Measurements from ENCODE around the gene POMT2. TPM values are rescaled to one million over a fixed set of nuclear protein-coding genes. Genes with fewer than 3 reads are reported as not detected.

The POMT2 gene
- total RNA-seq, 2 experiments from 2014 or later = 10.5 to 16.1 TPM

DNA sequence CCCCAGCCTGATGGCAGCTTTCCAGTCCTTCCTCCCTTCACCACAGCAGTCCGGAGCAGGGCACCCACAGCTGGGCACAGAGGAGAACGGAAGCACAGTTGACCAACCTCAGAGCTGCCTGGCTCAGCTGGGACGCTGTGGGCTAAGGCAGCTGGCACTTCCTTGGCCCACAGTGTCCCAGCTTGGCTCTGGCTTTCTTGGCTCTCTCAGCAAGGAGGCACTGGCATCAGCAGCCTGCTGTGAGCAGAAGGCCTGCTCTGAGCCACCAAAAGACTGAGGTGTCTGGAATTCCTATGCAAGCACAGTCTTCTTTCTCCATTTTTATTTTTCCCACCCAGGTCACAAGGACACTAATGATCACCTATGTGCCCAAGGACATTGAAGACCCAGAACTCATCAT is 82.3 kb downstream of the POMT2 start:
- H3K27me3 Mint-ChIP-seq = peaks cover 2% of the 10 kb centered on the region
- POLR2A ChIA-PET = no interaction called here
- no peaks in the 10 kb centered on the region for H3K9me3 Mint-ChIP-seq
- no peak overlapping the region for H3K27ac Mint-ChIP-seq
- no peak overlapping the region for H3K4me3 Mint-ChIP-seq
- H3K36me3 Mint-ChIP-seq (ENCODE audit: low read depth) = no peaks in the 10 kb centered on the region
- CTCF ChIA-PET = interaction anchor here (1.1 kb wide), 1 partner anchor 25 kb away, joined by 3 read pairs; no protein-coding TSS in a partner anchor
- no peak for DNase-seq
- H3K4me1 Mint-ChIP-seq = no peaks in the 10 kb centered on the region

DNA sequence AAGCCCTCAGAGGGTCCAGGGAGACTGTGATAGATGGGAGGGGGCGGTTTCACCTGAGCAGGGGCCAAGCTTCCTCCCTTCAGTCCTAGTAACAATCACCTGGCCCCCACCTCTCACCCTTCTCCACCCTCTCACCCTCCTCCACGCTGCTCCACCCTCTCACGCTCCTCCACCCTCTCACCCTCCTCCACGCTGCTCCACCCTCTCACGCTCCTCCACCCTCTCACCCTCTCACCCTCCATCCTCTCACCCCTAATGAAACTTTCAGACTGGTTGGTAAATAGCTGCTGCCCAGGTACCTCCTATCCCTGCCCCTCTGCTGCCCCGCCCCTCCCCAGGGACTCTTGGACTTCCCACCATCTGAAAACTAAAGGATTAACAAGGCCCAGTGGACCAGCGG is 83.9 kb downstream of the POMT2 start:
- H3K4me1 Mint-ChIP-seq = no peaks in the 10 kb centered on the region
- no peaks in the 10 kb centered on the region for H3K9me3 Mint-ChIP-seq
- no peaks in the 10 kb centered on the region for H3K27me3 Mint-ChIP-seq
- no peak for DNase-seq
- ChIA-PET POLR2A (no interaction called here), CTCF (no interaction called here)
- no peak overlapping the region for H3K4me3 Mint-ChIP-seq
- H3K27ac Mint-ChIP-seq = no peak overlapping the region
- H3K36me3 Mint-ChIP-seq (ENCODE audit: low read depth) = no peaks in the 10 kb centered on the region

DNA sequence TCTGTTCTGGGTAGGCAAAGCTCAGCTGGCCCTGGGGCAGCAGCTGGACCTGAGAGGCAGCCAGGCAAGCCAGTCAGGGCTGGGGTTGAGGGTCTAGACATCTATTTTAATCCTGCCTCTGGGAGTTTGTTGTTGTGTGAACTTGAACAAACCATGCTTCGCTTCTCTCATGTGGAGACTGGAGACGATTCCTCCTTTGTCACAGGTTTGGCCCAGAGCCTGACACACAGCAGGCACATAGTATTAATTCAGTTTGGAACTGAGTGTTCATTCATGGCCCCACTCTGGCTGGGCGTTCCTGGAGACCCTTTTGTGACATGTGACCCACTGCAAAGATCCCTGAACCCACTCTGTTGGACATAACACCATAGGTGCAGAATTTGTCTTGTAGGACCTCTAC is 89.0 kb downstream of the POMT2 start:
- Mint-ChIP-seq H3K27ac (no peak overlapping the region), H3K27me3 (no peaks in the 10 kb centered on the region), H3K36me3 (ENCODE audit: low read depth) (no peaks in the 10 kb centered on the region), H3K4me1 (no peaks in the 10 kb centered on the region), H3K4me3 (no peak overlapping the region), H3K9me3 (no peaks in the 10 kb centered on the region)
- ChIA-PET POLR2A (no interaction called here), CTCF (no interaction called here)
- DNase-seq = no peak

DNA sequence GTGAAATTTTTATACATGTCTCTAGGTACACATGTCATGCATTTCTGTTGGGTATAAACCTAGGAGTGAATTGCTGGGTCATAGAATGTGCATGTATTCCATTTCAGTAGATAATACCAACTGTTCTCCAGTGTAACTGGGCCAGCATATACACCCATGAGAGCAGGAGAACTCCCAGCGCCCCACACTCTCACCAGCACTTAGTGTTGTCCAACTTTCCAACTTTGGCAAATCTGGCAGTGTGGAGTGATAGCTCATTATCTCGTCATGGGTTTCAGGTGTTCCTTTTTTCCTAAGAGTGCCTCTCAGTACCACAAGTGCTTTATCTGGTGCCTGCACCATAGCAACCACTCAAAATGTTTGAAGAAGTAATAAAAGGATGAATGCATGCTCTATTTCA is 89.8 kb downstream of the POMT2 start:
- DNase-seq = no peak
- ChIA-PET POLR2A (no interaction called here), CTCF (no interaction called here)
- Mint-ChIP-seq H3K36me3 (ENCODE audit: low read depth) (no peaks in the 10 kb centered on the region), H3K27me3 (no peaks in the 10 kb centered on the region), H3K27ac (no peak overlapping the region), H3K9me3 (no peaks in the 10 kb centered on the region), H3K4me3 (no peak overlapping the region), H3K4me1 (no peaks in the 10 kb centered on the region)

DNA sequence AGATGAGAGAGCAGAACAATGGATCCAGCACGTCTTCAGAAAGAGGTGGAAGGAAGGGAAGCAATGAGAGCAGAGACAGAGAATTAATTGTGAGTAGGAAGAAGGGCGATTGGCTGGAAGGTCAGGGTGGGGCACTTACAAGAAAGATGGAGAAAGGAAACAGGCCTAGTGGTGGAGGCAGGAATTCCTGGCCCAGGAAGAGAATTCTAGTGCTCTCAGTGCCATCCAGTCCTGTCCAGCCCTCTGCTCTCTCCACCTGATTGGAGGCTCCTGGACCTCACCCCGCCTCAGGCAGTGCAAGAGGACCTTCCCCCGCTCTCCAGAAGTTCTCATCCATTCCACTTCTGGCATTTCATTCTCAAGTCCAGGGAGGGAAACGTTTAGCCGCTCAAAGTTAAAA is 92.6 kb downstream of the POMT2 start:
- Mint-ChIP-seq H3K27ac (no peak overlapping the region), H3K36me3 (ENCODE audit: low read depth) (no peaks in the 10 kb centered on the region), H3K9me3 (no peaks in the 10 kb centered on the region), H3K4me1 (no peaks in the 10 kb centered on the region), H3K27me3 (no peaks in the 10 kb centered on the region), H3K4me3 (no peak overlapping the region)
- CTCF ChIA-PET = no interaction called here
- no peak for DNase-seq
- POLR2A ChIA-PET = no interaction called here

DNA sequence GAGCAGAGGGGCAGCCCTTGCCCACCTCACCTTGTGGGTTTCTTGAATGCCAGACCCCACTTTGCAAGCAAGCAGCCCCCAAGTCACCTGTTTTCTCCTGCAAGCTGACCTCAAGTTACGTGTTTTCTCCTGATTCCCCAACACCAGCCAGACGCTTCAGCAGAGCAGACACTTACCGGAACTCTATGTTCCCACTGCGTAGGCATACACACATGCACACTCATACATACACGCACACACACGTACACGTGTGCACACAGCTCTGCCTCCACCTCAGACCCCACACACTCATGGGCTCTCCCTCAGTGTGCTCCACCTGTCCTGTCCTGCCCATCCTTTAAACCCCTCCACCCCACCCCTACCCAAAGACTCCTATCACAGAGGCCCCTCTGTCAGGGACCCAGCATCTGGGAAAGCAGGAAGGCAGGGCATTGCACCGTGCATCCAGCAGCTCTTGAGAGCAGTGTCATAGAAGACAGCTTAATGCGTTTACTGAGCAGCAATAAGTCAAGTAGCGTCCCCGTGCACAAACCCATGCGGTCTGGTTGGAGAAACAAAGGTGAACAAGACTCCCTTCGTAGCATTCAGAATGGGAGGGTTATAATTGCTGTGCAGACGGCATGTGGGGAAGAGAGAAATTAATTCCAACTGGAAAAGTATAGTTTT is 94.7 kb downstream of the POMT2 start:
- Mint-ChIP-seq H3K27ac (no peak overlapping the region), H3K36me3 (ENCODE audit: low read depth) (no peaks in the 10 kb centered on the region), H3K27me3 (no peaks in the 10 kb centered on the region), H3K4me1 (no peaks in the 10 kb centered on the region), H3K9me3 (no peaks in the 10 kb centered on the region), H3K4me3 (no peak overlapping the region)
- DNase-seq = no peak
- ChIA-PET CTCF (no interaction called here), POLR2A (no interaction called here)

DNA sequence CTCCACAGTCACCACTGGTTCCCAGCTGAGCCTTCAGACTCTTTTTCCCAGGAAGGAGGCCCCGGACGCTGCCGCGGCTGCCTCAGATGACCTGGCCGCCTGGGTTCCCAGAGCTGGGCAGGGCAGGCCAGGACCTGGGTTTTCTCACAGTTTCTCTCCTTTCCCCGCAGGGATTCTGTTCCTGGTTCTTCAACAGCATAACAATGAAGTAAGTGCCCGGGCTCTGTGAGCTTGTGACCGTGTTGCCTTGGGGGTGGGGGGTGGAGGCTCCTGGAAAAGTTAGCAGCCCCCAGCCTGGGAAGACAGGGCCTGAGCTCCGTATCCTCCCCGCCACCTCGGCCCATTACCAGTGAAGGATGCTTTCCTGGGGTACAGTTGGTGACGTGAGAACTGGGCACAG is 95.4 kb downstream of the POMT2 start:
- CTCF ChIA-PET = no interaction called here
- Mint-ChIP-seq H3K9me3 (no peaks in the 10 kb centered on the region), H3K36me3 (ENCODE audit: low read depth) (no peaks in the 10 kb centered on the region), H3K4me1 (no peaks in the 10 kb centered on the region), H3K27me3 (no peaks in the 10 kb centered on the region), H3K27ac (no peak overlapping the region), H3K4me3 (no peak overlapping the region)
- POLR2A ChIA-PET = no interaction called here
- DNase-seq = no peak

Other genes starting within 250 kb of the POMT2 start
- gene CIPC, start 222.6 kb downstream of the POMT2 start, total RNA-seq = 10 to 100 TPM in 1 of 2 experiments, 1 to 10 TPM in 1; 9.6 to 12.8 TPM
- gene ZDHHC22, start 179.1 kb downstream of the POMT2 start, total RNA-seq = not detected
- gene TMEM63C, start 139.1 kb downstream of the POMT2 start, total RNA-seq = 1 to 10 TPM; 1.5 to 1.9 TPM
- gene NGB, start 49.7 kb downstream of the POMT2 start, total RNA-seq = not detected
- 10 to 100 TPM; 18.1 to 18.4 TPM for gene GSTZ1, start 153 bp upstream of the POMT2 start, total RNA-seq
- 10 to 100 TPM; 21.2 to 22.2 TPM for gene TMED8, start 56.2 kb upstream of the POMT2 start, total RNA-seq
- gene SAMD15, start 56.5 kb upstream of the POMT2 start, total RNA-seq = under 1 TPM in 1 of 2 experiments, not detected in 1; 0.25 TPM
- gene NOXRED1, start 102.6 kb upstream of the POMT2 start, total RNA-seq = under 1 TPM; 0.35 to 0.48 TPM
- 10 to 100 TPM; 20.3 to 20.6 TPM for gene VIPAS39, start 136.7 kb upstream of the POMT2 start, total RNA-seq
- 100 to 1,000 TPM; 152 to 162 TPM for gene AHSA1, start 137.2 kb upstream of the POMT2 start, total RNA-seq
- not detected for gene ISM2, start 177.9 kb upstream of the POMT2 start, total RNA-seq

Data from activated CD4-positive, alpha-beta memory T cell treated with anti-CD3 and anti-CD28 coated beads, Interleukin-2, amount 10 ng/mL, durations not matched to agents 7 days and 5 days (primary cell).